ENCODE measurements around the gene GUCY1B1. TPM values are rescaled to one million over a fixed set of nuclear protein-coding genes. Genes with fewer than 3 reads are reported as not detected.

The GUCY1B1 gene
- 13.5 TPM for polyA plus RNA-seq
- long read RNA-seq, donor 1, partial matches to known transcripts = 0 of 2 reads
- long read RNA-seq, donor 1, other reads (novel, unspliced or antisense) = 0 of 2 reads
- long read RNA-seq, donor 2 = 0 reads
- long read RNA-seq, donor 3 = 0 reads
- long read RNA-seq, donor 4 = 0 reads
- long read RNA-seq, donor 5, partial matches to known transcripts = 0 of 3 reads
- long read RNA-seq, donor 5, other reads (novel, unspliced or antisense) = 0 of 3 reads
- long read RNA-seq, donor 6, partial matches to known transcripts = 0 of 1 reads
- long read RNA-seq, donor 6, other reads (novel, unspliced or antisense) = 0 of 1 reads
- long read RNA-seq, donor 7, partial matches to known transcripts = 14 of 18 reads
- long read RNA-seq, donor 7, other reads (novel, unspliced or antisense) = 0 of 18 reads
- long read RNA-seq, donor 8, partial matches to known transcripts = 5 of 7 reads
- long read RNA-seq, donor 8, other reads (novel, unspliced or antisense) = 0 of 7 reads
- long read RNA-seq, donor 9, partial matches to known transcripts = 0 of 1 reads
- long read RNA-seq, donor 9, other reads (novel, unspliced or antisense) = 0 of 1 reads
- long read RNA-seq, donor 10, partial matches to known transcripts = 6 of 8 reads
- long read RNA-seq, donor 10, other reads (novel, unspliced or antisense) = 0 of 8 reads
- long read RNA-seq, donor 11, partial matches to known transcripts = 0 of 4 reads
- long read RNA-seq, donor 11, other reads (novel, unspliced or antisense) = 0 of 4 reads

- H3K4me3 ChIP-seq (ENCODE audit: low read length) = peak within 1 kb of the TSS; percentile 63
- peak within 1 kb of the TSS; percentile 63 for H3K27ac ChIP-seq (ENCODE audit: low read length)
- 100% methylated on average over 1 of the region's 51 CpGs for WGBS (ENCODE audit: insufficient coverage, low lambda C conversion rate)
- no peaks in the 10 kb centered on the region for H3K36me3 ChIP-seq (ENCODE audit: control insufficient read depth, insufficient read depth, low read length)
- DNase-seq = peak; percentile 79 to 88
- H3K4me1 ChIP-seq (ENCODE audit: control insufficient read depth, insufficient read depth, low read length) = peaks cover 5% of the 10 kb centered on the region
- H3K27me3 ChIP-seq (ENCODE audit: control insufficient read depth, insufficient read depth, low read length) = peaks cover 25% of the 10 kb centered on the region
- no peaks in the 10 kb centered on the region for H3K9me3 ChIP-seq (ENCODE audit: control insufficient read depth, low read depth, low read length)
These were observed at the start of gene GUCY1B1 for GRCh38 chr4:155758481-155759371. TSS of gene GUCY1B1 (plus strand) at chr4:155759021. CDS start at chr4:155759141, 120 bp downstream.

GRCh38 chr4:155709918-155710317 is 48.9 kb upstream of the GUCY1B1 start:
- H3K36me3 ChIP-seq (ENCODE audit: control insufficient read depth, insufficient read depth, low read length) = peaks cover 7% of the 10 kb centered on the region
- no peaks in the 10 kb centered on the region for H3K9me3 ChIP-seq (ENCODE audit: control insufficient read depth, low read depth, low read length)
- 100% methylated on average over 1 of the region's 4 CpGs for WGBS (ENCODE audit: insufficient coverage, low lambda C conversion rate)
- peaks cover 7% of the 10 kb centered on the region for H3K27me3 ChIP-seq (ENCODE audit: control insufficient read depth, insufficient read depth, low read length)
- no peak overlapping the region for H3K4me3 ChIP-seq (ENCODE audit: low read length)
- DNase-seq = no peak
- no peaks in the 10 kb centered on the region for H3K4me1 ChIP-seq (ENCODE audit: control insufficient read depth, insufficient read depth, low read length)
- H3K27ac ChIP-seq (ENCODE audit: low read length) = no peak overlapping the region

GRCh38 chr4:155711556-155711955 is 47.3 kb upstream of the GUCY1B1 start:
- no peaks in the 10 kb centered on the region for H3K4me1 ChIP-seq (ENCODE audit: control insufficient read depth, insufficient read depth, low read length)
- DNase-seq = no peak
- WGBS (ENCODE audit: insufficient coverage, low lambda C conversion rate) = 91% methylated on average over 1 of the region's 1 CpG
- H3K9me3 ChIP-seq (ENCODE audit: control insufficient read depth, low read depth, low read length) = no peaks in the 10 kb centered on the region
- no peak overlapping the region for H3K27ac ChIP-seq (ENCODE audit: low read length)
- peaks cover 11% of the 10 kb centered on the region for H3K36me3 ChIP-seq (ENCODE audit: control insufficient read depth, insufficient read depth, low read length)
- H3K27me3 ChIP-seq (ENCODE audit: control insufficient read depth, insufficient read depth, low read length) = peaks cover 7% of the 10 kb centered on the region
- no peak overlapping the region for H3K4me3 ChIP-seq (ENCODE audit: low read length)

GRCh38 chr4:155712846-155713245 is 46.0 kb upstream of the GUCY1B1 start:
- H3K27me3 ChIP-seq (ENCODE audit: control insufficient read depth, insufficient read depth, low read length) = peaks cover 3% of the 10 kb centered on the region
- H3K4me1 ChIP-seq (ENCODE audit: control insufficient read depth, insufficient read depth, low read length) = no peaks in the 10 kb centered on the region
- H3K9me3 ChIP-seq (ENCODE audit: control insufficient read depth, low read depth, low read length) = no peaks in the 10 kb centered on the region
- no peak overlapping the region for H3K27ac ChIP-seq (ENCODE audit: low read length)
- peaks cover 11% of the 10 kb centered on the region for H3K36me3 ChIP-seq (ENCODE audit: control insufficient read depth, insufficient read depth, low read length)
- H3K4me3 ChIP-seq (ENCODE audit: low read length) = no peak overlapping the region
- DNase-seq = no peak
- WGBS (ENCODE audit: insufficient coverage, low lambda C conversion rate) = 89% methylated on average over 1 of the region's 3 CpGs

GRCh38 chr4:155713911-155714310 is 44.9 kb upstream of the GUCY1B1 start:
- peaks cover 11% of the 10 kb centered on the region for H3K36me3 ChIP-seq (ENCODE audit: control insufficient read depth, insufficient read depth, low read length)
- H3K4me1 ChIP-seq (ENCODE audit: control insufficient read depth, insufficient read depth, low read length) = no peaks in the 10 kb centered on the region
- H3K4me3 ChIP-seq (ENCODE audit: low read length) = no peak overlapping the region
- no peak overlapping the region for H3K27ac ChIP-seq (ENCODE audit: low read length)
- WGBS (ENCODE audit: insufficient coverage, low lambda C conversion rate) = no CpG with 5 or more reads among the region's 1 CpG
- H3K9me3 ChIP-seq (ENCODE audit: control insufficient read depth, low read depth, low read length) = no peaks in the 10 kb centered on the region
- no peak for DNase-seq
- peaks cover 3% of the 10 kb centered on the region for H3K27me3 ChIP-seq (ENCODE audit: control insufficient read depth, insufficient read depth, low read length)

GRCh38 chr4:155722336-155722735 is 36.5 kb upstream of the GUCY1B1 start:
- H3K27me3 ChIP-seq (ENCODE audit: control insufficient read depth, insufficient read depth, low read length) = no peaks in the 10 kb centered on the region
- H3K4me3 ChIP-seq (ENCODE audit: low read length) = no peak overlapping the region
- no peaks in the 10 kb centered on the region for H3K36me3 ChIP-seq (ENCODE audit: control insufficient read depth, insufficient read depth, low read length)
- WGBS (ENCODE audit: insufficient coverage, low lambda C conversion rate) = no CpG with 5 or more reads among the region's 1 CpG
- no peak for DNase-seq
- H3K27ac ChIP-seq (ENCODE audit: low read length) = no peak overlapping the region
- no peaks in the 10 kb centered on the region for H3K4me1 ChIP-seq (ENCODE audit: control insufficient read depth, insufficient read depth, low read length)
- no peaks in the 10 kb centered on the region for H3K9me3 ChIP-seq (ENCODE audit: control insufficient read depth, low read depth, low read length)

GRCh38 chr4:155722816-155723499 is 35.9 kb upstream of the GUCY1B1 start:
- Histone ChIP-seq H3K4me1 (ENCODE audit: control insufficient read depth, insufficient read depth, low read length) (no peaks in the 10 kb centered on the region), H3K4me3 (ENCODE audit: low read length) (no peak overlapping the region), H3K27me3 (ENCODE audit: control insufficient read depth, insufficient read depth, low read length) (no peaks in the 10 kb centered on the region), H3K27ac (ENCODE audit: low read length) (no peak overlapping the region), H3K9me3 (ENCODE audit: control insufficient read depth, low read depth, low read length) (no peaks in the 10 kb centered on the region), H3K36me3 (ENCODE audit: control insufficient read depth, insufficient read depth, low read length) (no peaks in the 10 kb centered on the region)
- DNase-seq = peak; percentile 47 to 81
- WGBS (ENCODE audit: insufficient coverage, low lambda C conversion rate) = 58% methylated on average over 2 of the region's 7 CpGs

GRCh38 chr4:155724731-155725130 is 34.1 kb upstream of the GUCY1B1 start:
- H3K4me3 ChIP-seq (ENCODE audit: low read length) = no peak overlapping the region
- no peaks in the 10 kb centered on the region for H3K9me3 ChIP-seq (ENCODE audit: control insufficient read depth, low read depth, low read length)
- WGBS (ENCODE audit: insufficient coverage, low lambda C conversion rate) = 0% methylated on average over 1 of the region's 3 CpGs
- DNase-seq = no peak
- H3K4me1 ChIP-seq (ENCODE audit: control insufficient read depth, insufficient read depth, low read length) = no peaks in the 10 kb centered on the region
- no peaks in the 10 kb centered on the region for H3K36me3 ChIP-seq (ENCODE audit: control insufficient read depth, insufficient read depth, low read length)
- H3K27me3 ChIP-seq (ENCODE audit: control insufficient read depth, insufficient read depth, low read length) = no peaks in the 10 kb centered on the region
- no peak overlapping the region for H3K27ac ChIP-seq (ENCODE audit: low read length)

- Histone ChIP-seq H3K9me3 (ENCODE audit: control insufficient read depth, low read depth, low read length) (no peaks in the 10 kb centered on the region), H3K4me3 (ENCODE audit: low read length) (no peak overlapping the region), H3K36me3 (ENCODE audit: control insufficient read depth, insufficient read depth, low read length) (no peaks in the 10 kb centered on the region), H3K27me3 (ENCODE audit: control insufficient read depth, insufficient read depth, low read length) (no peaks in the 10 kb centered on the region), H3K4me1 (ENCODE audit: control insufficient read depth, insufficient read depth, low read length) (no peaks in the 10 kb centered on the region), H3K27ac (ENCODE audit: low read length) (no peak overlapping the region)
- no peak for DNase-seq
- 100% methylated on average over 1 of the region's 3 CpGs for WGBS (ENCODE audit: insufficient coverage, low lambda C conversion rate)
These were observed 24.8 kb upstream of the GUCY1B1 start for GRCh38 chr4:155734065-155734464.

Data from large intestine (tissue), 12 donors.